Testis (tissue), 3 donors: Measurements from ENCODE around the gene TANK. TPM values are rescaled to one million over a fixed set of nuclear protein-coding genes. Genes with fewer than 3 reads are reported as not detected.

Experiments used
- DNase-seq: peaks from one replicate; pipeline ENCODE4 v3.0.0-alpha.2; 2019
- H3K27ac ChIP-seq, 2 donors: fragments of 200-600 bp; sonication (generic); one replicate each; pipeline ENCODE4 v1.5.1; 2019
- H3K27me3 ChIP-seq: fragments of 200-600 bp; sonication (generic); one replicate; pipeline ENCODE4 v1.5.1; 2019
- H3K36me3 ChIP-seq: fragments of 200-600 bp; sonication (generic); one replicate; pipeline ENCODE4 v1.5.1; 2017; ENCODE audit warnings: low read depth; ENCODE audit errors: missing control alignments
- H3K4me1 ChIP-seq: fragments of 200-600 bp; sonication (generic); one replicate; pipeline ENCODE4 v1.5.1; 2019
- H3K4me3 ChIP-seq, 2 donors: fragments of 200-600 bp; sonication (generic); one replicate each; pipeline ENCODE4 v1.5.1; 2017 to 2019
- H3K9me3 ChIP-seq: fragments of 200-600 bp; sonication (generic); one replicate; pipeline ENCODE4 v1.5.1; 2017
- POLR2A ChIP-seq: fragments of 450-650 bp; IDR thresholded peaks from one replicate; pipeline ENCODE4 v1.6.1; 2017; ENCODE audit warnings: antibody characterized with exemption, mild to moderate bottlenecking, moderate library complexity
- WGBS, 2 donors: methylation state at CpG; one replicate each; pipeline ENCODE4 v1.1.5; 2018; 5-methylcytosine and 5-hydroxymethylcytosine counted together
- intact Hi-C: fragments of 100-400 bp; cut with DNase I; formaldehyde crosslinking; loops from one replicate; pipeline ENCODE4 v1.15.1; 2023; ENCODE audit warnings: low total_unique reads
- polyA plus RNA-seq: library from polyadenylated mRNA; stranded (reverse); fragments of 350-450 nt; fragmentation: Illumina TruSeq; extraction: RNeasy Lipid Tissue Mini Kit (QIAGEN cat#74804); gene quantifications from one replicate; pipeline ENCODE4 v1.2.3, GENCODE V29; 2014; ENCODE audit warnings: low read depth, low replicate concordance; ENCODE audit not compliant: insufficient read depth
- total RNA-seq, 2 donors: library from RNA; depleted of rRNA; stranded (reverse); fragments of >200 nt; gene quantifications; one replicate each; pipeline ENCODE4 v1.2.3, GENCODE V29; 2016
- TF ChIP-seq, protein P1 (sequence below), 3 experiments: fragments of 450-650 bp in 2 of 3; fragments of 200-600 bp in 1 of 3; sonication (generic) in 1 of 3; IDR thresholded peaks; one replicate each; pipeline ENCODE4 v1.5.1; 2016 to 2019; ENCODE audit warnings: antibody characterized with exemption in 3 of 3, mild to moderate bottlenecking in 2 of 3, moderate library complexity in 1 of 3

TANK gene
- total and polyA plus RNA-seq, 3 donors from 2014 or later: 34.7 to 63.6 (median 52.8) TPM

DNA sequence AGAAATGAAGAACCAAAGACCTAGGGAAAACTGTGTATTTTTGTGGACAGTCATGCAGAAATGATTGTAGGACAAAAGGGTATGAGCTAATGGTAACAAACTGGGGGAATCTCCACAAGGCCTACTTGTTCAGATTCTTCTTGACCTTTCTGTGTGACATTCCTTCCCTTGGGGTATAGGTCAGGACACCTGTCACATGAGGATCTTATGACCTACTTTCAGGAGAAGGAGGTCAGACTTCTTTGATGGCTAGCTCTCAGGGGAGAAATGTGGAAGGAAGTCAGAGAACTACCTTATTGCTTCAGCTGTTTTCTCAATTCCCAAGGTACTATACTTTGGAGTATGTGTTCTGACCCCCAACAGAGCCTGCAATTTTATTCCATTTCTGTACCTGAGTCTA, 40.7 kb upstream of the TANK start:
- no peaks in the 10 kb centered on the region for H3K27me3 ChIP-seq
- H3K4me1 ChIP-seq: peaks cover 15% of the 10 kb centered on the region
- H3K9me3 ChIP-seq: no peaks in the 10 kb centered on the region
- TF ChIP-seq, protein P1, sequence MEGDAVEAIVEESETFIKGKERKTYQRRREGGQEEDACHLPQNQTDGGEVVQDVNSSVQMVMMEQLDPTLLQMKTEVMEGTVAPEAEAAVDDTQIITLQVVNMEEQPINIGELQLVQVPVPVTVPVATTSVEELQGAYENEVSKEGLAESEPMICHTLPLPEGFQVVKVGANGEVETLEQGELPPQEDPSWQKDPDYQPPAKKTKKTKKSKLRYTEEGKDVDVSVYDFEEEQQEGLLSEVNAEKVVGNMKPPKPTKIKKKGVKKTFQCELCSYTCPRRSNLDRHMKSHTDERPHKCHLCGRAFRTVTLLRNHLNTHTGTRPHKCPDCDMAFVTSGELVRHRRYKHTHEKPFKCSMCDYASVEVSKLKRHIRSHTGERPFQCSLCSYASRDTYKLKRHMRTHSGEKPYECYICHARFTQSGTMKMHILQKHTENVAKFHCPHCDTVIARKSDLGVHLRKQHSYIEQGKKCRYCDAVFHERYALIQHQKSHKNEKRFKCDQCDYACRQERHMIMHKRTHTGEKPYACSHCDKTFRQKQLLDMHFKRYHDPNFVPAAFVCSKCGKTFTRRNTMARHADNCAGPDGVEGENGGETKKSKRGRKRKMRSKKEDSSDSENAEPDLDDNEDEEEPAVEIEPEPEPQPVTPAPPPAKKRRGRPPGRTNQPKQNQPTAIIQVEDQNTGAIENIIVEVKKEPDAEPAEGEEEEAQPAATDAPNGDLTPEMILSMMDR (IDR thresholded peaks at IDR 0.05): no peak
- TF ChIP-seq POLR2A: no peak
- no peak overlapping the region for H3K4me3 ChIP-seq
- intact Hi-C loops: no loop called here
- no peak overlapping the region for H3K27ac ChIP-seq
- no peak for DNase-seq
- H3K36me3 ChIP-seq: no peaks in the 10 kb centered on the region

DNA sequence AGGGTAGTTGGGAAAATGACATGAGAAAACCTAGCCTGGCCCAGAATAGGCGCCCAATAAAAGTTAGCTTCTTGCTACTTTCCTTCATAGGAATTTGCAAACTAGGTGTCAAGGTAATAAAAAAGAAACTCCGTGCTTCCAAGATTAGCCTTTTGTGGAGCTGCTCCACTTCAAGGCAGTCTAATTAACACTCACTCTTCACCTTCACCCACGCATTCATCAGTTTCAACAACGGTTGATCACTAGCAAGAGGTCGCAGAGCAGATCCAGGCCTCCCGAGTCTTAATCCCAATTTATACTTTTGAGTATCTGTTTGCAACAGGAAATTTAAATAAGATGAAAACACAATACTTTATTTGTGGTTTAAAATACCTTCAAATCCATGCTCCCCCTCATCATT, 39.5 kb upstream of the TANK start:
- WGBS, 2 donors: 88 to 91% methylated on average over 6 of the region's 6 CpGs
- Histone ChIP-seq H3K4me3 (no peak overlapping the region), H3K36me3 (no peaks in the 10 kb centered on the region), H3K9me3 (no peaks in the 10 kb centered on the region), H3K27ac (no peak overlapping the region), H3K27me3 (no peaks in the 10 kb centered on the region), H3K4me1 (peaks cover 15% of the 10 kb centered on the region)
- no peak for TF ChIP-seq POLR2A
- TF ChIP-seq, protein P1 (IDR thresholded peaks at IDR 0.05): no peak
- intact Hi-C loops: no loop called here
- no peak for DNase-seq

DNA sequence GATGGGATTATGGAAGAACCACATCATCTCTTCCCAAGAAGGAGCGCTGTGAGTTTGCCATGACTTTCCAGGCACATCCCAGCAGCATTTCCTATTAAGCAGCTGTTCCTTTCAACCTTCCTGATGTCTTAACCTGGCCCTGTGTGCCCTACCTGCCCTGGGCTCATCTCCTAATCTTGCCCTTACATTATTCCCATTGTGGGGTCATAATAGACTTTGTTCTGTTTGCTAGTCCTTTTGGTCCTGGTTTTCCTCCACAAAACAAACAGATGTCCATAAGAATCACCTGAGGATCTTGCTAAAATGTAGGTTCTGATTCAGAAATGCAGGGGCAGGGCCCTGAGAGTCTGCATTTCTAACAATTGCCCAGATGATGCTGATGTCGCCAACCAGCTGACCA, 38.6 kb upstream of the TANK start:
- DNase-seq: no peak
- intact Hi-C loops: no loop called here
- Histone ChIP-seq H3K4me3 (no peak overlapping the region), H3K36me3 (no peaks in the 10 kb centered on the region), H3K4me1 (peaks cover 15% of the 10 kb centered on the region), H3K27me3 (no peaks in the 10 kb centered on the region), H3K27ac (no peak overlapping the region), H3K9me3 (no peaks in the 10 kb centered on the region)
- WGBS, 2 donors: 94 to 100% methylated on average over 2 of the region's 2 CpGs
- no peak for TF ChIP-seq POLR2A
- TF ChIP-seq, protein P1 (IDR thresholded peaks at IDR 0.05): no peak

DNA sequence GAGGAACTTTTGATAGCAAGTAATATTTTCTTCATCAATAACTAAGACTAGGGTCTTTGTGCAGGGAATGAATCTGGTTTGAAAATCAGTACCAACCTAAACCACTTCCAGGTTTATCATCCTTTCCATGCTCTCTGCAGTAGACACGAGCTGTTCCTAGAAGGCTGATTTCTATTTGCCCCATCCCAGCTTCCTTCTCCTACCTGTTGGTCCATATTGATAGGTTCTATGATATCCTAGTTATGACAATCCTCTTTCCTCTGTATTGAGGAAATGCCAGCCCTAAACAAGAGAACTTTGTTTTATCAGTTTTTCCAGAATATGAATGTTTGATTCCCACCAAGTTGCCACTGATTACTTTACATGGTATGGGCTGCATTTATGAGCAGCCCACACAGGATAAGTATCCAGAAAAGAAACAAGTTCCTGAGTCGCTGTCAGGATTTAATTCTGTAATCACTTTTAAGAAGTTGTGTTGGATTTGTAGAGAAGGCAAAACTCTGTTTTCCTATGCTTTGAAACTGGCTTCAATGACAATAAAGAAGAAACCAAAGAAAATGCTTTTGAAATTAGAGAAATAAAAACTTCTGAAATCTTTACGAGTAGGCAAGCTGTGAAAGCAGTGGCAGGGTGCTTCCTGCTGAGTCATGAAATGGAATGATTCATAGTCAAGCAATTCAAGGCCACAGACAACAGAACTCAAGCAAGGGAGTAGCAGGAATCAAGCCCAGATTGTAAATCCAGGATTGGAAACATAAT, 37.3 kb upstream of the TANK start:
- peak; percentile 77 for DNase-seq
- Histone ChIP-seq H3K4me1 (peaks cover 15% of the 10 kb centered on the region), H3K4me3 (no peak overlapping the region), H3K9me3 (no peaks in the 10 kb centered on the region), H3K36me3 (no peaks in the 10 kb centered on the region), H3K27me3 (no peaks in the 10 kb centered on the region), H3K27ac (peak overlapping the region; percentile 71 to 80)
- TF ChIP-seq POLR2A: no peak
- TF ChIP-seq, protein P1 (IDR thresholded peaks at IDR 0.05): no peak
- intact Hi-C loops: no loop called here
- WGBS, 2 donors: 30 to 33% methylated on average over 3 of the region's 3 CpGs

DNA sequence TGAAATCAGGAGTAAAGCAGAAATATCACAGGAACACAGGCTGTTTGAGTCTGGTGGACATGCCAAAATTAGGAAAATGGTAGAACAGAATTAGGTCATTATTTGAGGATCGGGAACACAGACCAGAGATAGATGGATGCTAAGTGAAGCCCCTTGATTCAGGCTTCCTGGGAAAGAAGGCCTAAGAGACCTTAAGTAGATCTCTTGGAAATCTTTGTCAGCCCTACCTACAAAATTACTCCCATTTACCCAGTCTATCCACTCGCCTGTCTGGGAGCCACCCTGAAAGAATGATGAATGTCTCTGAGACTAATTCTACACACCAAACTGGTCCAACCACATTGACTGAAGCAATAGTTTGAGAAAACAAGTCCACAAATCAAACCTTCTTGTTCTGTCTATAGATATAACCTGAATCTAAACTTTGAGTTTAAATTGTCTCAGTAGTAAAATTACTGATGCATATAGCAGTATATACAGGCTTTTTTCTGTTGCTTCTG, 36.6 kb upstream of the TANK start:
- intact Hi-C loops: no loop called here
- Histone ChIP-seq H3K9me3 (no peaks in the 10 kb centered on the region), H3K27ac (peak overlapping the region; percentile 71 to 80), H3K27me3 (no peaks in the 10 kb centered on the region), H3K36me3 (no peaks in the 10 kb centered on the region), H3K4me3 (no peak overlapping the region), H3K4me1 (peaks cover 15% of the 10 kb centered on the region)
- DNase-seq: no peak
- TF ChIP-seq, protein P1 (IDR thresholded peaks at IDR 0.05): no peak
- no peak for TF ChIP-seq POLR2A
- WGBS, 2 donors: 41 to 53% methylated on average over 2 of the region's 2 CpGs
